Measurements from ENCODE around the gene TCF12. TPM values are rescaled to one million over a fixed set of nuclear protein-coding genes. Genes with fewer than 3 reads are reported as not detected.

The TCF12 gene
- total RNA-seq, 1 donor from 2014 or later = 149 TPM

DNA sequence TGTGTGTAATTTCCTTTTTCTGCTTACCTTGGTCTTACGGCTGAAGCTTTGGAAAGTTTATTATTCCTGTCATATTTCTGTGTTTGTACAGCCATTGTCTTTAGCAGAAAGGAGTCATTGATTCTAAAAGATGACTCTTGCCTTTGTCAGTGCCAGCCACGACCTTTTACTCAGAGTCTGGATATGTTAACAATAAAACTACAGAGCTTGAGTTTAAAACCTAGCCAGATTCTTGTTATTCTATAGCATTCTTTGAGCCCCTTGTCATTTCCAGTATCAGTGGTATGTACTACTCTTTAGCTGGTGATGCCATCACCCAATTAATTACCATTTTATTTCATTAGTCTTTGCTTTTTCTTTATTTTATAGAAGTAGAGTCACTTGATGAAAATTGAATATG is 142.4 kb downstream of the TCF12 start:
- Histone ChIP-seq H3K27ac (no peak overlapping the region), H2AFZ (replicated peaks) (no peak overlapping the region), H3F3A (ENCODE audit: low read depth) (no peaks in the 10 kb centered on the region), H3K4me1 (peaks cover 26% of the 10 kb centered on the region), H3K79me2 (ENCODE audit: low read depth) (peaks cover 97% of the 10 kb centered on the region), H3K4me3 (no peak overlapping the region), H3K27me3 (no peaks in the 10 kb centered on the region), H3K36me3 (no peaks in the 10 kb centered on the region), H4K20me1 (ENCODE audit: low read depth) (peaks cover 53% of the 10 kb centered on the region), H3K4me2 (no peak overlapping the region), H3K9ac (no peak overlapping the region), H3K9me3 (ENCODE audit: low read depth) (no peaks in the 10 kb centered on the region)
- TF ChIP-seq, protein P1, sequence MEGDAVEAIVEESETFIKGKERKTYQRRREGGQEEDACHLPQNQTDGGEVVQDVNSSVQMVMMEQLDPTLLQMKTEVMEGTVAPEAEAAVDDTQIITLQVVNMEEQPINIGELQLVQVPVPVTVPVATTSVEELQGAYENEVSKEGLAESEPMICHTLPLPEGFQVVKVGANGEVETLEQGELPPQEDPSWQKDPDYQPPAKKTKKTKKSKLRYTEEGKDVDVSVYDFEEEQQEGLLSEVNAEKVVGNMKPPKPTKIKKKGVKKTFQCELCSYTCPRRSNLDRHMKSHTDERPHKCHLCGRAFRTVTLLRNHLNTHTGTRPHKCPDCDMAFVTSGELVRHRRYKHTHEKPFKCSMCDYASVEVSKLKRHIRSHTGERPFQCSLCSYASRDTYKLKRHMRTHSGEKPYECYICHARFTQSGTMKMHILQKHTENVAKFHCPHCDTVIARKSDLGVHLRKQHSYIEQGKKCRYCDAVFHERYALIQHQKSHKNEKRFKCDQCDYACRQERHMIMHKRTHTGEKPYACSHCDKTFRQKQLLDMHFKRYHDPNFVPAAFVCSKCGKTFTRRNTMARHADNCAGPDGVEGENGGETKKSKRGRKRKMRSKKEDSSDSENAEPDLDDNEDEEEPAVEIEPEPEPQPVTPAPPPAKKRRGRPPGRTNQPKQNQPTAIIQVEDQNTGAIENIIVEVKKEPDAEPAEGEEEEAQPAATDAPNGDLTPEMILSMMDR (IDR thresholded peaks at IDR 0.05) = no peak
- TF ChIP-seq EZH2 (IDR thresholded peaks at IDR 0.05) (no peak), EZH2phosphoT487 (IDR thresholded peaks at IDR 0.05) (no peak)
- peaks cover 6% of the 10 kb centered on the region for H3K4me1 Mint-ChIP-seq
- H3K36me3 Mint-ChIP-seq = peaks cover 20% of the 10 kb centered on the region
- H3K4me3 Mint-ChIP-seq = no peak overlapping the region
- no peaks in the 10 kb centered on the region for H3K27me3 Mint-ChIP-seq (ENCODE audit: insufficient read depth, low read depth)
- no peak overlapping the region for H3K27ac Mint-ChIP-seq
- no peak for DNase-seq (ENCODE audit: low spot score)
- H3K9me3 Mint-ChIP-seq = peaks cover 1% of the 10 kb centered on the region

DNA sequence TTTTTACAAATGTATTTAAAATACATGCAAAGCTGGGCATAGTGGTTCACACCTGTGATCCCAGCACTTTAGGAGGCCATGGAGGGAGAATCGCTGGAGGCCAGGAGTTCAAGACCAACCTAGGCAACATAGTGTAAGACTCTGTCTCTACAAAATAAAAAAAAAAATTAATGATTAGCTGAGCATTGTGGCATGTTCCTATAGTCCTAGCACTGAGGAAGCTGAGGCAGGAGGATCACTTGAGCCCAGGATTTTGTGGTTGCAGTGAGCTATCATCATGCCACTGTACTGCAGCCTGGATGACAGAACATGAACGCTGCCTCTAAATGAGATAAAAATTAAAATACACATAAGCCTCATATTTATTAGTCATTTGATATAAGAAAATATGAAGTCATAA is 142.8 kb downstream of the TCF12 start:
- Mint-ChIP-seq H3K27me3 (ENCODE audit: insufficient read depth, low read depth) (no peaks in the 10 kb centered on the region), H3K36me3 (peaks cover 20% of the 10 kb centered on the region), H3K4me3 (no peak overlapping the region), H3K27ac (no peak overlapping the region), H3K9me3 (no peaks in the 10 kb centered on the region), H3K4me1 (peaks cover 6% of the 10 kb centered on the region)
- Histone ChIP-seq H3K27ac (no peak overlapping the region), H3K4me1 (peaks cover 26% of the 10 kb centered on the region), H2AFZ (replicated peaks) (no peak overlapping the region), H3F3A (ENCODE audit: low read depth) (no peaks in the 10 kb centered on the region), H3K9me3 (ENCODE audit: low read depth) (no peaks in the 10 kb centered on the region), H3K9ac (no peak overlapping the region), H3K4me3 (no peak overlapping the region), H4K20me1 (ENCODE audit: low read depth) (peaks cover 53% of the 10 kb centered on the region), H3K4me2 (no peak overlapping the region), H3K79me2 (ENCODE audit: low read depth) (peaks cover 97% of the 10 kb centered on the region), H3K27me3 (no peaks in the 10 kb centered on the region), H3K36me3 (no peaks in the 10 kb centered on the region)
- DNase-seq (ENCODE audit: low spot score) = no peak
- TF ChIP-seq EZH2phosphoT487 (IDR thresholded peaks at IDR 0.05) (no peak), EZH2 (IDR thresholded peaks at IDR 0.05) (no peak)
- TF ChIP-seq, protein P1 (IDR thresholded peaks at IDR 0.05) = no peak

DNA sequence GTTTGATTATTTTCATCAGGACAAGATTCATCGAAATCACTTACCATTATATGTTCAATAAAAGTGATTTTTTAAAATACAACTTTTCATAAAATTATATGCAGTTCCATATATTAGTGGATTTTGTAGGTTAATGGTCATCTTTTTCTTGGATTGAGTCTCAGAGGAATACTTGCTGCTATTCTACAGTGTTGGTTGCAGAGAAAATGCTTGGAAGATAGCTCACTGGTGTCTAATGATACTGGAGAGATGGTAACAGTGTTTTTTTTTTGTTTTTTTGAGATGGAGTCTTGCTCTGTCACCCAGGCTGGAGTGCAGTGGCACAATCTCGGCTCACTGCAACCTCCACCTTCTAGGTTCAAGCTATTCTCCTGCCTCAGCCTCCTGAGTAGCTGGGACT is 143.3 kb downstream of the TCF12 start:
- Mint-ChIP-seq H3K9me3 (no peaks in the 10 kb centered on the region), H3K36me3 (peaks cover 21% of the 10 kb centered on the region), H3K27ac (no peak overlapping the region), H3K4me1 (peaks cover 6% of the 10 kb centered on the region), H3K27me3 (ENCODE audit: insufficient read depth, low read depth) (no peaks in the 10 kb centered on the region), H3K4me3 (no peak overlapping the region)
- Histone ChIP-seq H3F3A (ENCODE audit: low read depth) (no peaks in the 10 kb centered on the region), H3K27me3 (no peaks in the 10 kb centered on the region), H3K4me2 (no peak overlapping the region), H2AFZ (replicated peaks) (no peak overlapping the region), H3K4me1 (peaks cover 23% of the 10 kb centered on the region), H3K36me3 (no peaks in the 10 kb centered on the region), H3K27ac (no peak overlapping the region), H3K79me2 (ENCODE audit: low read depth) (peaks cover 97% of the 10 kb centered on the region), H3K9me3 (ENCODE audit: low read depth) (no peaks in the 10 kb centered on the region), H3K9ac (no peak overlapping the region), H3K4me3 (no peak overlapping the region), H4K20me1 (ENCODE audit: low read depth) (peaks cover 49% of the 10 kb centered on the region)
- no peak for TF ChIP-seq EZH2phosphoT487 (IDR thresholded peaks at IDR 0.05)
- TF ChIP-seq EZH2 (IDR thresholded peaks at IDR 0.05) = no peak
- TF ChIP-seq, protein P1 (IDR thresholded peaks at IDR 0.05) = no peak
- DNase-seq (ENCODE audit: low spot score) = no peak
